OCI-LY3 (cell line): Measurements from ENCODE around the gene LAT.

Experiments used
- CTCF ChIP-seq: fragments of 200-600, 300-600 bp; sonication (generic); IDR thresholded peaks from 2 replicates; pipeline ENCODE4 v1.5.1; 2014; ENCODE audit warnings: antibody characterized with exemption, low read length, low read depth
- EZH2phosphoT487 ChIP-seq: fragments of 200-600 bp; shearing (Covaris generic); IDR thresholded peaks from 2 replicates; pipeline ENCODE4 v1.6.1; 2018; ENCODE audit warnings: antibody characterized with exemption, mixed run types, low read depth

- TF ChIP-seq CTCF (no peak), EZH2phosphoT487 (no peak)
Measured at GRCh38 chr16:28950648-28951409, 34.0 kb upstream of the LAT start, which contains the start of gene NFATC2IP.
